Nephron progenitor cell (in vitro differentiated cells): Measurements from ENCODE around the gene TMEM255B.
"Not testable (repeated sequence)": the region's sequence is repeated elsewhere in the genome, so short reads cannot be mapped to it uniquely, and the experiment has no call there.

Experiments
- DNase-seq: peaks from one replicate; pipeline ENCODE4 v3.0.0; 2021
- H3K27ac Mint-ChIP-seq: 2 replicates; pipeline ENCODE4 v1.8.0; 2021; ENCODE audit warnings: mild to moderate bottlenecking, moderate library complexity, mixed read lengths
- H3K27me3 Mint-ChIP-seq: 2 replicates; pipeline ENCODE4 v1.8.0; 2021; ENCODE audit warnings: mild to moderate bottlenecking, low read depth, mixed read lengths; ENCODE audit not compliant: poor library complexity
- H3K36me3 Mint-ChIP-seq: 2 replicates; pipeline ENCODE4 v1.8.0; 2021; ENCODE audit warnings: low read depth, mixed read lengths
- H3K4me1 Mint-ChIP-seq: 2 replicates; pipeline ENCODE4 v1.8.0; 2021; ENCODE audit warnings: mixed read lengths
- H3K4me3 Mint-ChIP-seq: 2 replicates; pipeline ENCODE4 v1.8.0; 2021; ENCODE audit warnings: mild to moderate bottlenecking, moderate library complexity, mixed read lengths
- H3K9me3 Mint-ChIP-seq: 2 replicates; pipeline ENCODE4 v1.8.0; 2021; ENCODE audit warnings: mild to moderate bottlenecking, moderate library complexity, mixed read lengths
- TF ChIP-seq, protein P1 (sequence below): fragments of 200-600 bp; sonication (generic); IDR thresholded peaks from 2 replicates; pipeline ENCODE4 v1.5.0; 2021; ENCODE audit warnings: antibody characterized with exemption

Gene TMEM255B

DNA sequence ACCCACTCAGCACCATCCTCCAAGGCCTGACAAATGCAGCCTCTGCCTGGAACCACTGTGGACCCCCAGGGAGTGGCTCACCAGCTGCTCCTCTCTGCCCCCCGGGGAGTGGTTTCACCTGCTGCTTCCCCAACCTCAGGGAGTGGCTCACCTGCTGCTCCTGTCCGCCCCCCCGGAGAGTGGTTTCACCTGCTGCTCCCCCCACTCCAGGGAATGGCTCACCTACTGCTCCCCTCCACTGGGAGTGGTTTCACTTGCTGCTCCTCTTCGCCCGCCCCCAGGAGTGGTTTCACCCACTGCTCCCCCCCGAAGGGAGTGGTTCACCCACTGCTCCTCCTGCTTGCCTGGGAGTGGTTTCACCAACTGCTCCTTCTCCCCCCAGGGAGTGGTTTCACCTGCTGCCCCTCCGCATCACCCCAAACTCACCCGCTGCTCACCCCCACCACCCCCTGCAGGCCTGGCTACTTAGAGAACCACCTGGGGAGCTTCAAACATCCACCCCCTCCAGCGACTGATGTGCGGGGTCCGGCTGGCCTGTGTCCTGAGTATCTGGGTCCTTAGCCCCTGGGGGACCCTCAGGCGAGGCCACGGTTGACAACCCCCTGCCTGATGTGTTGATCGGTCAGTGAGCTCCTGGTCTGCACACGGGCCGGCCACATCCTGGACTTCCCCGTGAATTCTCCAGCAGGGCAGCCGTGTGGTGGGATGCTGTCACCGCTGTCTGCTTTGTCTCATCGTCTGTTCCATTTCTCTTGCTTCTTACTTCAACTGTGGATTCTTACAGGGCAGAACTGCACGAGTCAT lies 14.6 kb upstream of the TMEM255B start:
- peaks cover 25% of the 10 kb centered on the region for H3K27me3 Mint-ChIP-seq
- peaks cover 35% of the 10 kb centered on the region for H3K4me1 Mint-ChIP-seq
- TF ChIP-seq, protein P1, sequence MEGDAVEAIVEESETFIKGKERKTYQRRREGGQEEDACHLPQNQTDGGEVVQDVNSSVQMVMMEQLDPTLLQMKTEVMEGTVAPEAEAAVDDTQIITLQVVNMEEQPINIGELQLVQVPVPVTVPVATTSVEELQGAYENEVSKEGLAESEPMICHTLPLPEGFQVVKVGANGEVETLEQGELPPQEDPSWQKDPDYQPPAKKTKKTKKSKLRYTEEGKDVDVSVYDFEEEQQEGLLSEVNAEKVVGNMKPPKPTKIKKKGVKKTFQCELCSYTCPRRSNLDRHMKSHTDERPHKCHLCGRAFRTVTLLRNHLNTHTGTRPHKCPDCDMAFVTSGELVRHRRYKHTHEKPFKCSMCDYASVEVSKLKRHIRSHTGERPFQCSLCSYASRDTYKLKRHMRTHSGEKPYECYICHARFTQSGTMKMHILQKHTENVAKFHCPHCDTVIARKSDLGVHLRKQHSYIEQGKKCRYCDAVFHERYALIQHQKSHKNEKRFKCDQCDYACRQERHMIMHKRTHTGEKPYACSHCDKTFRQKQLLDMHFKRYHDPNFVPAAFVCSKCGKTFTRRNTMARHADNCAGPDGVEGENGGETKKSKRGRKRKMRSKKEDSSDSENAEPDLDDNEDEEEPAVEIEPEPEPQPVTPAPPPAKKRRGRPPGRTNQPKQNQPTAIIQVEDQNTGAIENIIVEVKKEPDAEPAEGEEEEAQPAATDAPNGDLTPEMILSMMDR, result no peak
- H3K36me3 Mint-ChIP-seq, result no peaks in the 10 kb centered on the region
- no peaks in the 10 kb centered on the region for H3K9me3 Mint-ChIP-seq
- DNase-seq, result no peak
- no peak overlapping the region for H3K4me3 Mint-ChIP-seq
- no peak overlapping the region for H3K27ac Mint-ChIP-seq

DNA sequence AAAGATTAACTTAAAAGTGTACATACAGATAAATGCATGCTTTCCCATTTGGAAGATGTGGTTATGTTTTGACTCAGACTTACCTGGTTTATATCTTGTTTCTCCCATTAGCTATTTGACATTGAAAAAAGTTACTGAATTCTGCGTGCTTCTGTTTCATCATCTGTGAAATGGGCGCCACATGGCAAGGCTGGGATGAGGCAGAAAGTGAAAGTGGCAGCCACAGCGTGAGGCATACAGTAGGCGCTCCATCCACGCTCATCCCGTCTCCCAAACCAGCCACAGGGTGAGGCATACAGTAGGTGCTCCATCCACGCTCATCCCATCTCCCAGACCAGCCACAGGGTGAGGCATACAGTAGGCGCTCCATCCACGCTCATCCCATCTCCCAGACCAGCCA lies 14.0 kb upstream of the TMEM255B start:
- H3K9me3 Mint-ChIP-seq, result no peaks in the 10 kb centered on the region
- peaks cover 25% of the 10 kb centered on the region for H3K27me3 Mint-ChIP-seq
- TF ChIP-seq, protein P1, result no peak
- H3K36me3 Mint-ChIP-seq, result no peaks in the 10 kb centered on the region
- H3K4me3 Mint-ChIP-seq, result no peak overlapping the region
- DNase-seq, result no peak
- no peak overlapping the region for H3K27ac Mint-ChIP-seq
- peaks cover 35% of the 10 kb centered on the region for H3K4me1 Mint-ChIP-seq

DNA sequence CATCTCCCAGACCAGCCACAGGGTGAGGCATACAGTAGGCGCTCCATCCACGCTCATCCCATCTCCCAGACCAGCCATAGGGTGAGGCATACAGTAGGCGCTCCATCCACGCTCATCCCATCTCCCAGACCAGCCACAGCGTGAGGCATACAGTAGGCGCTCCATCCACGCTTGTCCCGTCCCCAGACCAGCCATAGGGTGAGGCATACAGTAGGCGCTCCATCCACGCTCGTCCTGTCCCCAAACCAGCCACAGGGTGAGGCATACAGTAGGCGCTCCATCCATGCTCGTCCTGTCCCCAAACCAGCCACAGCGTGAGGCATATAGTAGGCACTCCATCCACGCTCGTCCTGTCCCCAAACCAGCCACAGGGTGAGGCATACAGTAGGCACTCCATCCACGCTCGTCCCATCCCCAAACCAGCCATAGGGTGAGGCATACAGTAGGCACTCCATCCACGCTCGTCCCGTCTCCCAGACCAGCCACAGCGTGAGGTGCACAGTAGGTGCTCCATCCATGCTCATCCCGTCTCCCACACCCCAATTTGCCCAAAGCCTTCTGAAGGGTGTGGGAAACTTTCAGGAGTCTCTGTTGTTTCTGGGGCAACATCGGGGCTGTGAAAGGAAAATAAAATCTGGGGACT lies 13.4 kb upstream of the TMEM255B start:
- not testable (repeated sequence) for H3K27ac Mint-ChIP-seq

DNA sequence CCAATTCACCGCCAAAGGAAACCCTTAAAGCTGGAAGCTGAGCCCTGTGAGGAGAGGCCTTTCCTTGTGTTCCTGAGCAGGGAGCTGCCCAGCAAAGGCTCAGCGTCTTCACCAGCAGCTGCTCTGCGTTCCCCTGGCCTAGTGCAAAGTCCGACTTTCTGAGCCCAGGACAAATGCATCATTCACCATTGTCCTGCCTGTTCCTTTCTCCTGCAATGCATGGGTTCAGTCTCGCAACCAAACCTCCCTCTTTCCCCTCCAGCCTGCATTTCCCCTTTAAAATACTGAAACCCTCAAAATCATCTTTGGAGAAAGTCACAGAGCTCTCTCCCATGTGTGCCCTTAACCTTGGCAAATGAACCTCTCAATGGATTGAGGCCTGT lies 12.9 kb upstream of the TMEM255B start:
- Mint-ChIP-seq H3K36me3 (no peaks in the 10 kb centered on the region), H3K4me3 (no peak overlapping the region), H3K27ac (peak overlapping the region; percentile 66), H3K4me1 (peaks cover 35% of the 10 kb centered on the region), H3K27me3 (peaks cover 18% of the 10 kb centered on the region), H3K9me3 (peaks cover 8% of the 10 kb centered on the region)
- TF ChIP-seq, protein P1, result no peak
- no peak for DNase-seq

More for the DNA sequence above, 13.4 kb upstream of the TMEM255B start:
- not testable (repeated sequence) for H3K36me3 Mint-ChIP-seq, DNase-seq, H3K4me3 Mint-ChIP-seq, H3K9me3 Mint-ChIP-seq
- Mint-ChIP-seq H3K4me1 (peaks cover 35% of the 10 kb centered on the region), H3K27me3 (peaks cover 23% of the 10 kb centered on the region)

DNA sequence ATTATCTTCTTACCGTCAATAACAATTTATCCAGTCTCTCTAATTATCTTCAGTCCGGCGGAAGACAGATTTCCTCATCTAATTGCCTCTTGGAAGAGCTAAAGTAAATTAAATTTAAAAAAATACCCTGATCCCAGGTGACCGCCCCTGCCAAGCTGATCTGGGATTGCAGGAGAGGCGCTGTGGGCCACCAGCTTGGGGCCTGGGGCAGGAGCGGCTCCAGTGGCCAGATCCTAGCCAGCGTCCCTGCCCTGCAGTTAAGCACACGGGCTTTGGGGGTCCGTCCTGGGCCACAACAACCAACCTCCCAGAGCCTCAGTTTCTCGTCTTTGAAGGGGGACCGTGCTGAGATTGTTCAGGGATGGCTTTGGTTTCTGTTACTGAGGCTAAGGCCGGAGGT lies 12.4 kb upstream of the TMEM255B start:
- Mint-ChIP-seq H3K36me3 (no peaks in the 10 kb centered on the region), H3K27ac (peak overlapping the region; percentile 66), H3K27me3 (peaks cover 13% of the 10 kb centered on the region), H3K4me3 (no peak overlapping the region), H3K4me1 (peaks cover 30% of the 10 kb centered on the region), H3K9me3 (peaks cover 11% of the 10 kb centered on the region)
- no peak for DNase-seq
- TF ChIP-seq, protein P1, result no peak

DNA sequence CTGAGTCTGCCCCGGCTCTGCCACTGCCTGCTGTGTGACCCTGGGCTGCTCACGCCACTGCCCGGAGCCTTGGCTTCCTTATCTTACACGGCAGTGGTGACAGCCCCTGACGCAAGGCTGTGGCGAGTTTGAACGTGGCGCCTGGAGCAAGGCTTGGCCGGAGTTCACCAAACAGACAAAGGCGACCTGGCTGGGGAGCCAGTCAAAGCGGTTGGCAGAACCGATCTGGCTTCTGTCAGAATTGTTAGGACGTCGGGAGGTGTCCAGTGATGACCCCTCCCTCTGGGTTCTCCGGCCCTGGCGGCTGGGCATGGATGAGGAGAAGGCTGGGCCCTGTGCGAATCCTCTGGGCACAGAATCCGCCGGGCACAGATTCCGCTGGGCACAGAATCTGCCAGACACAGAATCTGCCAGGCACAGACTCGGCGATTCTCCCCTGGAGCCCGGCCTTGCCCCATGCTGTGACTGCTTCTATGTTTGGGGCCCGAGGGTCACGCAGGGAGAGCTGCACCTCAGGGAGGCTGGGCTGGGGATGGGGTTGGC lies 11.7 kb upstream of the TMEM255B start:
- no peaks in the 10 kb centered on the region for H3K36me3 Mint-ChIP-seq
- peaks cover 8% of the 10 kb centered on the region for H3K27me3 Mint-ChIP-seq
- H3K4me3 Mint-ChIP-seq, result no peak overlapping the region
- TF ChIP-seq, protein P1, result no peak
- peaks cover 24% of the 10 kb centered on the region for H3K4me1 Mint-ChIP-seq
- DNase-seq, result no peak
- H3K27ac Mint-ChIP-seq, result no peak overlapping the region
- H3K9me3 Mint-ChIP-seq, result peaks cover 11% of the 10 kb centered on the region
